GF-D8 (cell line): ENCODE results near the gene RPL18.
"Not testable (repeated sequence)": the region's sequence is repeated elsewhere in the genome, so short reads cannot be mapped to it uniquely, and the experiment has no call there.

Experiments used
- DNase-seq: peaks from one replicate; lab custom pipeline; 2025; lab: John Stamatoyannopoulos, UW

The RPL18 gene

GRCh38 chr19:48644355-48644754, 25.4 kb upstream of the RPL18 start:
- DNase-seq, result no peak

DNA sequence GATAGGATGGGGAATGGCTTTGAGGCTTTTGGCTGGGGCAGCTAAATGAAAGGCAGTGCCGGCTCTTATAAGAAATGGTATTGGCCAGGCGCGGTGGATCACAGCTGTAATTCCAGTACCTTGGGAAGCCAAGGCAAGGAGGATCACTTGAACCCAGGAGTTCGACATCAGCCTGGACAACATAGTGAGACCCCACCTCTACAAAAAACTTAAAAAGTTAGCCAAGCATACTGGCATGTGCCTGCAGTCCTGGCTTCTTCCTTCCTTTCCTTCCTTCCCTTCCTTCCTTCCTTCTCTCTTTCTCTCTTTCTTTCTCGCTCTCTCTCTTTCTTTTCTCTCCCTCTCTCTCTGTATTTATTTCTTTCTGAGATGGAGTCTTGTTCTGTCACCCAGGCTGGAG, 23.9 kb upstream of the RPL18 start:
- no peak for DNase-seq

- no peak for DNase-seq
Measured at GRCh38 chr19:48641850-48642249, 22.9 kb upstream of the RPL18 start.

DNA sequence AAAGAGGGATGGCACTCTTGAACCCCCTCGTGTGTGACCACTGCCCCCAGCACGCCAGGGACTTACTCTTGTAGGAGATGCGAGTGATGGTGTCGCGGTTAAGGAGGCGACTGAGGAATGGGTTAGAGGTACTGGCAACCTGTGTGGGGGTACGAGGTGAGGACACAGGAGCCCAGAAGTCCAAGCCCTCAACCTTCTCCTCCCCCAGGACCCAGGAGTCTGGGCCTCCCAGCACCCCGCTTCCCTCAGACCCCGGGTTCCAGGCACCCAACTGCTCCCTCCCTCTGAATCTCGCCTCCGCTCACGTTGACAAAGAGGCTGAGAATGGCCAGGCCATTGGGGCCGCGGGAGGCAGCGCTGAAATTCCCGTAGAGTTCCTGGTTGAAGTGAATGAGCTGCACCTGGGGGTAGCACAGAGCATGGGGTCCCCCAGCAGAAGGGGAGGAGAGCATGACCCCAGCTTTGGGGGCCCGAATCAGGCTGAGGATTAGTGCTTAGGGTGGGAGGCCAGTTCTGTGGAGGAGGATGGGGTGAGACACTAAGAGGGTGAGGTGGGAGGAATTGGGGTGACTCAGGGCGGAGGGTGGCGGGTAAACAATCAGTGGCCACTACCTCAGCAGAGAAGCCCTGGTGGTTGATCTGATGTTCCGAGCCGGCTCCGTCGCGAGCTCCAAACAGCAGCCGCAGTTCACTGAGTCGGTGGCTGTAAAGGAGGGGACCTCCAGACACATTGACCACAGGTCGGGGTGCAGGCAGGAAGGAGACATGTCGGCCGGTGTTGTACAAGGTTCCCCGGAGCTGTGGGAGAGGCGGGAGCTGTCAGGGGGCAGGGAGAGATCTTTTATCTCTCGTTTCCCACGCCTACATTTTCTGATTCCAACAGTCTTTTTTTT, 20.8 kb upstream of the RPL18 start:
- DNase-seq, result no peak

- DNase-seq, result no peak
Measured at GRCh38 chr19:48638831-48639381, 19.9 kb upstream of the RPL18 start.

DNA sequence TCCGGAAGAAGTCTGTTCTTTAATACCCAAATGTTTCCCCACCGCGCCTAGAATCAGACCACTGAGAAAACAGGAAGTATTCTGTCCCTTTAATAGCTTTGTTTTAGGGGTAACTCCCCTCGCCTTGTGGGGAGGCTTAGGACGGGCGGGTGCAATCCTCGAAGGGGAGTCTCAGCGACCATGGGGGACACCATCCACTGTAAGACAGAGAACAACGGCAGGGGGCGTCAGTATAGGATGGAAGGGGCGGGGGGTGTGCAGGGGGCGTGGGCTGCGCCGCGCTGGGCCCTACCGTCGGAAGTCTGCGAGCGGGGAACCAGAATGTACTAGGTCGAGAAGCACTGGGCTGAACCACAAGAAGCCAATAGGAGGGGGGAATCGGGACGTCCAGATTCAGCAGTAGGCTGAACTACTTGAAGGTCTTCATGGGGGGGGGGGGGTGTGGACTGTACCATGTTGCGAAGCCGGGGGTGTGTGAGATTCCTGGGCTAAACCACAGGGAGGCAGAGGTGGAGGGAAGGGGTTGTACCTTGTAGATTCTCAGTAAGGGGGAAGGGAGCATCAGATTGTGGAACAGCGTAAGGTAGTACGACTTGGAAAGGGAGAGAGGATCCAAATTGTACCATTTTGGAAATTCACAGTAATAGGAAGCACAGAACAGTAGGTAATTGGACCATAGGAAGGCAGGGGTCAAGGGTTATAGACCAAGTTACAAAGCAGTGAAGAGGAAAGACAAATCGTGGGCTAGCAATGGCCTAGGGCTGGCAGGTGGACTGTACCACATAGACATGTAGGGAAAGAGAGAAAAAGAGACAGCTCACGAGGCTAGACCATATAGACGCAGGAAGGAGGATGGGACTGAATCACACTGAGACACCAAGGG, 19.2 kb upstream of the RPL18 start:
- DNase-seq, result peak; percentile 79

DNA sequence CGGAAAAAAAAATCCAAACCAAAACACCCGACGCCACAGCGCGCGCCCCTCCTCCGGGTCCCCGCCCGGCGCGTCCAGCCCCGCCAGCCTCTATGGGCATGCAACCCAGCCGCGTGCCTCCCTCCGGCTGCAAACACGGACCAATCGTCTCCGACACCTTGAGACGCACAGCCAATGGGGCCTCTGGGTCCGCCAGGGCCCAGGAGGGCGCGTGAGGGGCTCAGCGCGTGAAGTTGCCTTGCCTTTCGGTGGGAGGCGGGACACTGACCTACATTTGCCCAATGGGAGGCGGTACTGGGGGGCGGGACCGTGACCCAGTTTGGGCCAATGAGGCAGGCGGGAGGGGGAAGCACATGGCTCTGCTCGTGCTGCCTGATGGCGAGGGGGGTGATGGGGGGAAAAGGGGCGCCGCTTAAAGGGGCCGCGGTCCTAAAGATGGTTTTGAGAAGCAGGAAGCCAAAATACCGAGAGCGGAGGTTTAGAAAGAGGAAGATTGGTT, 18.5 kb upstream of the RPL18 start:
- peak; percentile 98 for DNase-seq

DNA sequence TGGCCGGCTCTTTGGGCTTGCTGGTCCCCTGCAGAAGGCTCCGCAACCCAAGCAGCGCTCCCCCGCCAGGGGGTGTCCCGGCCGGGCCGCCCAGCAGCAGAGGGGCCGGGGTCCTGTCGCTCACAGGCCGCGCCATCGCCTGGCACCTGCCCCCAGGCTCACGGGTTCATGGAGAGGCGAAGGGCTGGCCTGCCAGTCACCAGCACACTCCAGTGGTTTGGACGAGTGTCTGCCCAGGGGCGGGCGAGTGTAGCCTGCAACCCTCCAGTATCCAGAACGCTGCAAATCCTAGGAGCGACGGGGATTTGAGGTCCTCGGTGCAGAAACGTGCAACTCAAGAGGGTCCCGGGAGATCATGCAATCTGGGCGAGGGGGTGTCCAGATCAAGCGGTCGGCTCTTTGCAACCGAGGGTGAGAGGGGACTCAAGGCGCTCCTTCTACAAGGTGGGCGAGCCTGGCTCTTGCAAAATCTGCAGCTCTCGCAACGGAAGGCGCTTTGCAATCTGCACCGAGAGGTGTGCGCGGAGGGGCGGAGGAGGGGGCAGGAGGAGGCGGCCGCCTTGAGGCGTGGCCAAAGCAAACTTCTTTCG, 18.0 kb upstream of the RPL18 start, which contains the start of gene DBP:
Gene DBP, minus strand, starts transcription at position 521 of the 590 bp plus-strand sequence. Its CDS starts 385 bp downstream, at position 136.
- DNase-seq, result peak; percentile 65

DNA sequence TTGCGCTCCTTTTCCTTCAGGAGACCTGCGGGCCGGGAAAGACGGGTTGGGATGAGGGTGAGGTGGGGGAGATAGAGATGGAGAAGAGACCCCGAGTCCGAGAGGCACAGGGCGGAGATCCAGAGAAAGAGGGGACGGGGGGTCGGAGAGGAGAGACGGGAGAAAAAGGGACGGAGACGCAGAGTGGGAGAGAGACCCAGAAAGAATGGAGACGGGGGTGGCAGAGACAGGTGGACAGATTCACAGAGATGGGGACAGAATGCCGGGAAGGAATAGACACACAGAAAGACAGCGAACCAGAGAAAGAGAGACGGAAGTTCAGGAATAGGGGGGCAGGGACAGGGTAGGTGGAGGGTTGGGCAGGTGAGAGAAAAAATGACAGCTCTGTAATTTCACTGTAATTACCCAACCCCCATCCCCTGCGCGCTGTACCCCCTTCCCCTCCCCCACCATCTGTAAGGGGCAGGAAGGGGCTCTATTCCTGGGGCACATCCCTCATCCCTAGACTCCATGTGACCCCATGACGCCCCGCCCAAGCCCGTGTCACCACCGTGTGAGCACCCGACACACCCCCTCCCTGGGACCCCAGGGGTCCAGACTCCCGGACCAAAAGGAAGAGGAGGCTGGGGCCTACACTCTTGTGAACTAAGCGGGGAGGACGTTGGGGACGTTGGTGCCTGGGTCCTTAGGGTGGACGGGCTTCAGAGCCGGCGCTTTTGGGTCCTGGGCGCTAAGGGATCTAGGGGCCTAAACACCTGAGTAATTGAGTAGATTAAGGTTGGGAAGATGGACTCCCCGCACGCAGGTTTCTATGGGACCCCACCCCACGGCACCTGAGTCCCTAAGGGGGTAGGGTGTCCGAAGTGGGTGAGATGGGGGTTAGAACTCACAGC, 17.2 kb upstream of the RPL18 start:
- DNase-seq, result peak; percentile 3

DNA sequence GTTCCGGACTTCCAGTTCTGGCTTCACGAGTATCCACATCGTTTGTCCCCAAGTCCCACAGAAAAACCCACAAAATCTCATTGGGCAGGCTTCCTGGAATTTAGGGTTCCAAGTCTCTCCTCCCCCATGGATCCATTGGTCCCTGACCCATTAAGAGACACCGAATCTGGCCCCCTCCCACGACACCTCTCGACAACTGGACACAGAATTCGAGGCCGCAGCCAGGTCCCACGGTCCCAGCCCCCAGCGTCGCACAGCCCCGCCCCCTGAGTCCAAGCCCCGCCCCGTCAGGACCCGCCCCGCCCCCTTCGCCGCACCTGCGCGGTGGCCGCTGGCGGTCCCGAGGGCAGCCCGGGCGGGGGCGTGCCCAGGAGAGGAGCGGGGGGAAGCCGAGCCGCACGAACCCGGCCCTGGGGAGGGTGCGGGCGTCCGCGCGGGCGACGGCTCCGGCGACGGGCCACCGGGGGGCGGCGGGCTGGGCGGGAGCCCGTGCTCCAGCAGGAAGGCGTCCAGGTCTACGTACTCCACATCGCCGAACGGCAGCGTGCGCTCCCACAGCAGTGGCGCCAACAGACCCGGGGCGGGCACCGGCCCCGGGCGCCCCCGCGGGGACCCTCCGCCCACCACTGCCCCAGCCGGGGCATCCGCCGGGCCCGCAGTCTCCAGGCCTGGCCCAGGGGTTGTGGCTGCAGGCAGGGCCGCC, 16.4 kb upstream of the RPL18 start:
- DNase-seq, result peak; percentile 10

- DNase-seq, result peak; percentile 89
Measured at GRCh38 chr19:48634424-48635262, 15.7 kb upstream of the RPL18 start.

DNA sequence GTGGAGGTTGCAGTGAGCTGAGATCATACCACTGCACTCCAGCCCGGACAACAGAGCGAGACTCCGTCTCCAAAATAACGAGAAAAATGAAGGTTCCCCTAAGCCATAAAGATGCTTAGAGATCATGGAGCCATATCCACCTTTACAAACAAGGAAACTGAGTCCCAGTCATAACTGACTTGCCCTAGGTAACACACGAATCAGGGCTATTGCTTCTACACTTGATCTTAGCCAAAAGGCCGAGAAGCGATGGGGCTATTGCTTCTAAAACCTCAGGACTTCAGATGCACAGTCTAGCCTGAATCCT, 15.0 kb upstream of the RPL18 start:
- DNase-seq, result no peak

GRCh38 chr19:48633148-48634035, 14.4 kb upstream of the RPL18 start:
- no peak for DNase-seq

GRCh38 chr19:48632692-48633147, 13.7 kb upstream of the RPL18 start:
- DNase-seq, result no peak

- DNase-seq, result not testable (repeated sequence)
Measured at GRCh38 chr19:48632286-48632685, 13.3 kb upstream of the RPL18 start.

- no peak for DNase-seq
Measured at GRCh38 chr19:48631225-48631624, 12.2 kb upstream of the RPL18 start.

- DNase-seq, result no peak
Measured at GRCh38 chr19:48630296-48631063, 11.5 kb upstream of the RPL18 start.
